K562 (cell line): Measurements from ENCODE around the gene WDR45. TPM values are rescaled to one million over a fixed set of nuclear protein-coding genes. Genes with fewer than 3 reads are reported as not detected.

ENCODE experiments used
- ATAC-seq: fragments of 200-7000 bp; cut with Tn5 transposase; 3 replicates; pipeline ENCODE4 v1.9.1; 2020; ENCODE audit warnings: moderate library complexity
- Bru-seq: library from RNA; stranded (reverse); fragments of 400-500 nt; gene quantifications from one replicate; lab custom pipeline; 2021; lab: Mats Ljungman, UMichigan
- BruChase-seq, 2 experiments: library from RNA; stranded (reverse); fragments of 400-500 nt; gene quantifications; one replicate each; lab custom pipeline; 2021; lab: Mats Ljungman, UMichigan
- BruUV-seq: library from RNA; stranded (reverse); fragments of 400-500 nt; replicated peaks from 2 replicates; lab custom pipeline; 2021; lab: Mats Ljungman, UMichigan
- CTCF ChIA-PET: fragments of 300-600 bp; formaldehyde crosslinking; extraction: SDS; loops from one replicate; lab custom pipeline; 2021; ENCODE audit warnings: low intra/inter-chr PET ratio; lab: Yijun Ruan, JAX
- POLR2A ChIA-PET: fragments of 300-600, 350-650 bp; sonication (Branson Sonifier 250); formaldehyde crosslinking; extraction: SDS; loops from one replicate; lab custom pipeline; 2021; ENCODE audit warnings: antibody characterized with exemption, inconsistent platforms; lab: Yijun Ruan, JAX
- DNase-seq, 4 experiments: peaks; one replicate each; pipeline versions ENCODE4 v3.0.0 to v3.0.0-alpha.2; 2011 to 2018; ENCODE audit warnings: low spot score in 3 of 4, mixed read lengths in 3 of 4; ENCODE audit errors: extremely low read depth in 1 of 4
- FAIRE-seq: peaks from 2 replicates; lab custom pipeline; 2011; peaks lifted over from hg19 to GRCh38; lab: Jason Lieb, UNC
- H2AFZ ChIP-seq: 2 replicates; pipeline ENCODE4 v1.6.0; 2011; ENCODE audit warnings: low read depth, low read length, control low read depth, inconsistent platforms
- H3K27ac ChIP-seq: fragments of 200-600 bp; 3 replicates; pipeline ENCODE4 v1.8.0; 2011; ENCODE audit warnings: low read depth, mild to moderate bottlenecking, control low read depth, inconsistent platforms, low read length, moderate library complexity, mixed read lengths; ENCODE audit errors: extremely low read depth
- H3K27me3 ChIP-seq, 2 experiments: fragments of 300-600 bp in 1 of 2; 2 replicates in 1 of 2; 3 replicates in 1 of 2; pipeline versions ENCODE4 v1.6.0 to v1.8.0; 2011; ENCODE audit warnings: inconsistent platforms in 2 of 2, low read length in 2 of 2, mild to moderate bottlenecking in 1 of 2, mixed read lengths in 1 of 2, moderate library complexity in 1 of 2; ENCODE audit not compliant: control insufficient read depth in 2 of 2, insufficient read depth in 2 of 2
- H3K36me3 ChIP-seq: fragments of 300-600 bp; 3 replicates; pipeline ENCODE4 v1.8.0; 2011; ENCODE audit warnings: mild to moderate bottlenecking, low read length, inconsistent platforms; ENCODE audit not compliant: control insufficient read depth, insufficient read depth
- H3K4me1 ChIP-seq, 2 experiments: fragments of 200-600 bp in 1 of 2; replicated peaks in 1 of 2; 2 replicates in 1 of 2; 3 replicates in 1 of 2; pipeline versions ENCODE4 v1.5.1 to v1.8.0; 2011; ENCODE audit warnings: inconsistent platforms in 2 of 2, low read length in 2 of 2, mild to moderate bottlenecking in 1 of 2, mixed read lengths in 1 of 2, moderate library complexity in 1 of 2; ENCODE audit not compliant: control insufficient read depth in 2 of 2, insufficient read depth in 2 of 2
- H3K4me2 ChIP-seq: 2 replicates; pipeline ENCODE4 v1.6.1; 2011; ENCODE audit warnings: low read length, control low read depth, inconsistent platforms, mixed read lengths; ENCODE audit not compliant: insufficient read depth
- H3K4me3 ChIP-seq: fragments of 200-600 bp; sonication (generic), shearing (Covaris generic); 2 replicates; pipeline ENCODE4 v1.5.1; 2016; ENCODE audit warnings: control low read depth, inconsistent platforms
- H3K79me2 ChIP-seq: fragments of 200-600 bp; 3 replicates; pipeline ENCODE4 v1.8.0; 2011; ENCODE audit warnings: low read length, inconsistent platforms; ENCODE audit not compliant: control insufficient read depth, insufficient read depth
- H3K9ac ChIP-seq, 2 experiments: 2 replicates each; pipeline versions ENCODE4 v1.6.0 to v1.6.1; 2011; ENCODE audit warnings: low read depth in 2 of 2, low read length in 2 of 2, control low read depth in 1 of 2, inconsistent platforms in 1 of 2, mild to moderate bottlenecking in 1 of 2, mixed read lengths in 1 of 2; ENCODE audit not compliant: insufficient read depth in 1 of 2
- H3K9me1 ChIP-seq: one replicate; pipeline ENCODE4 v1.6.0; 2011; ENCODE audit warnings: inconsistent platforms, mild to moderate bottlenecking, low read length, moderate library complexity; ENCODE audit not compliant: control insufficient read depth, insufficient read depth
- H3K9me3 ChIP-seq: replicated peaks from 2 replicates; pipeline ENCODE4 v1.5.1; 2011; ENCODE audit warnings: low read depth, low read length, inconsistent platforms; ENCODE audit not compliant: control insufficient read depth, insufficient read depth
- H4K20me1 ChIP-seq: replicated peaks from 2 replicates; pipeline ENCODE4 v1.6.1; 2011; ENCODE audit warnings: low read length, inconsistent platforms, mixed read lengths; ENCODE audit not compliant: control insufficient read depth, insufficient read depth
- ARHGAP35 ChIP-seq: fragments of 450-650 bp; IDR thresholded peaks from 2 replicates; pipeline ENCODE4 v1.6.1; 2018; ENCODE audit not compliant: partially characterized antibody
- DDX20 ChIP-seq: fragments of 450-650 bp; IDR thresholded peaks from 2 replicates; pipeline ENCODE4 v1.6.1; 2016; ENCODE audit warnings: missing genetic modification characterization, low read depth, mild to moderate bottlenecking, missing compliant biosample characterization, moderate library complexity
- ETV5 ChIP-seq: sonication (generic); formaldehyde crosslinking; IDR thresholded peaks from 2 replicates; pipeline ENCODE4 v1.4.0; 2020; ENCODE audit warnings: low read depth, mild to moderate bottlenecking, missing genetic modification reagents
- KDM4B ChIP-seq, 2 experiments: fragments of 450-650 bp in 1 of 2; sonication (generic) in 1 of 2; IDR thresholded peaks; 2 replicates each; pipeline ENCODE4 v1.6.1; 2016 to 2017; ENCODE audit warnings: borderline replicate concordance in 2 of 2, antibody characterized with exemption in 1 of 2, low read depth in 1 of 2, mild to moderate bottlenecking in 1 of 2
- NCOA6 ChIP-seq: fragments of 450-650 bp; IDR thresholded peaks from 2 replicates; pipeline ENCODE4 v1.6.1; 2017; ENCODE audit warnings: mild to moderate bottlenecking
- RREB1 ChIP-seq: fragments of 250-450 bp; sonication (Bioruptor Pico); IDR thresholded peaks from 2 replicates; pipeline ENCODE4 v1.4.0; 2020
- SUPT5H ChIP-seq: fragments of 450-650 bp; IDR thresholded peaks from 2 replicates; pipeline ENCODE4 v1.6.1; 2016
- ZBED1 ChIP-seq: IDR thresholded peaks from 2 replicates; pipeline ENCODE4 v1.6.1; 2014
- WGBS: fragments of 100-300 bp; shearing (Covaris generic); methylation state at CpG from one replicate; pipeline ENCODE4 v1.1.6; 2016; ENCODE audit warnings: low coverage, mixed read lengths; ENCODE audit not compliant: insufficient coverage; ENCODE audit errors: missing lambda C conversion rate; 5-methylcytosine and 5-hydroxymethylcytosine counted together
- in situ Hi-C: fragments of 300-500 bp; cut with MboI; formaldehyde crosslinking; loops from 4 replicates; pipeline ENCODE4 v1.15.0; 2018; ENCODE audit warnings: inconsistent platforms, mixed read lengths
- intact Hi-C: fragments of 100-400 bp; cut with micrococcal nuclease; formaldehyde crosslinking; loops from 2 replicates; pipeline ENCODE4 v1.14.2; 2022
- long read RNA-seq, 3 experiments: library from polyadenylated mRNA in 2 of 3; library from RNA in 1 of 3; unstranded in 2 of 3; stranded (forward) in 1 of 3; transcript quantifications; one replicate each; pipeline ENCODE4 v2.0.0, GENCODE V29; 2019 to 2022
- polyA minus RNA-seq, 3 experiments: library from RNA; depleted of rRNA, polyadenylated mRNA; stranded (reverse); fragments of >200 nt; gene quantifications; 2 replicates each; pipeline ENCODE4 v1.2.3, GENCODE V29; 2011
- polyA plus RNA-seq, 8 experiments: library from polyadenylated mRNA; depleted of rRNA in 4 of 8; stranded (reverse) in 5 of 8; unstranded in 3 of 8; fragments of >200 nt; fragmentation: Nextera tagmentation in 2 of 8; fragmentation: Illumina TruSeq in 1 of 8; extraction: Ambion mirVana in 2 of 8; extraction: Trizol in 1 of 8; gene quantifications; 2 replicates each; pipeline versions ENCODE4 v1.2.1 to v1.2.3, GENCODE V29; 2011 to 2014; ENCODE audit warnings: inconsistent platforms in 1 of 8, missing spikeins in 1 of 8
- total RNA-seq, 7 experiments: library from RNA; depleted of rRNA in 6 of 7; stranded (reverse); fragments of >200 nt in 6 of 7; fragmentation: Illumina TruSeq in 2 of 7; extraction: Trizol in 2 of 7; gene quantifications; 2 replicates each; pipeline versions ENCODE4 v1.2.1 to v1.2.3, GENCODE V29; 2011 to 2021; ENCODE audit warnings: low replicate concordance in 1 of 7

The WDR45 gene
- total RNA-seq (2011; cell fraction: chromatin; rRNA removed; ENCODE audit: low replicate concordance) = 248 and 538 TPM in 2 replicates
- 297 and 325 TPM in 2 replicates for total RNA-seq (2011; cell fraction: nucleolus; rRNA removed)
- 309 and 310 TPM in 2 replicates for total RNA-seq (2011; cell fraction: nucleoplasm; rRNA removed)
- total RNA-seq (2014; rRNA removed) (52.5 and 59.7 TPM in 2 replicates), total RNA-seq (2014; rRNA removed; fragmentation: Illumina TruSeq; extraction: Trizol) (28.6 and 40.4 TPM in 2 replicates), total RNA-seq (2015; rRNA removed; fragmentation: Illumina TruSeq; extraction: Trizol) (27.5 and 29.0 TPM in 2 replicates), total RNA-seq (2021) (78.7 and 79.9 TPM in 2 replicates), polyA plus RNA-seq (2011; rRNA removed) (122 and 125 TPM in 2 replicates), polyA plus RNA-seq (2014; fragmentation: Illumina TruSeq; extraction: Trizol) (81.8 and 90.8 TPM in 2 replicates), polyA plus RNA-seq (2014; fragmentation: Nextera tagmentation; extraction: Ambion mirVana) (10 to 100 TPM; 19.4 to 31.0 TPM), polyA plus RNA-seq (2014; rRNA removed) (106 and 136 TPM in 2 replicates), polyA minus RNA-seq (2011; rRNA and poly(A)+ RNA removed) (50.8 and 83.2 TPM in 2 replicates), Bru-seq, nascent RNA (percentile 64 among the genes with signal in this experiment), BruChase-seq, experiment 1, labeled RNA remaining after a 2-hour chase (percentile 63 among the genes with signal in this experiment), BruChase-seq, experiment 2, labeled RNA remaining after a 6-hour chase (percentile 66 among the genes with signal in this experiment)
- 110 and 158 TPM in 2 replicates for polyA plus RNA-seq (2011; cell fraction: cytosol; rRNA removed)
- 536 and 714 TPM in 2 replicates for polyA plus RNA-seq (2011; cell fraction: nucleus; rRNA removed)
- polyA plus RNA-seq (2012) = 72.7 and 146 TPM in 2 replicates
- polyA minus RNA-seq (2011; cell fraction: cytosol; rRNA and poly(A)+ RNA removed) = 30.2 and 31.0 TPM in 2 replicates
- polyA minus RNA-seq (2011; cell fraction: nucleus; rRNA and poly(A)+ RNA removed) = 90.1 and 104 TPM in 2 replicates
- long read RNA-seq, experiment 1, transcript WDR45-207 (11 exons, 1,639 nt) = minor isoform, 25 of 145 reads
- long read RNA-seq, experiment 1, transcript WDR45-224 (10 exons, 1,301 nt) = major isoform, 28 of 145 reads
- long read RNA-seq, experiment 1, partial matches to known transcripts = 64 of 145 reads
- long read RNA-seq, experiment 1, other reads (novel, unspliced or antisense) = 24 of 145 reads
- long read RNA-seq, experiment 2, transcript WDR45-207 (11 exons, 1,639 nt) = minor isoform, 11 of 52 reads
- long read RNA-seq, experiment 2, transcript WDR45-224 (10 exons, 1,301 nt) = major isoform, 15 of 52 reads
- long read RNA-seq, experiment 2, partial matches to known transcripts = 8 of 52 reads
- long read RNA-seq, experiment 2, other reads (novel, unspliced or antisense) = 15 of 52 reads
- long read RNA-seq, experiment 3, transcript WDR45-224 (10 exons, 1,301 nt) = minor isoform, 13 of 58 reads
- long read RNA-seq, experiment 3, transcript WDR45-207 (11 exons, 1,639 nt) = major isoform, 18 of 58 reads
- long read RNA-seq, experiment 3, partial matches to known transcripts = 3 of 58 reads
- long read RNA-seq, experiment 3, other reads (novel, unspliced or antisense) = 20 of 58 reads

GRCh38 chrX:49079489-49080428 lies at the start of gene WDR45:
Gene WDR45, minus strand, starts transcription at chrX:49079887. Its CDS starts 1,792 bp downstream, at chrX:49078095.
- H3K36me3 ChIP-seq = peaks cover 28% of the 10 kb centered on the region; the same call in 2 of the 3 replicates
- peak within 1 kb of the TSS; percentile 98 for H3K27ac ChIP-seq
- H3K4me2 ChIP-seq = peak within 1 kb of the TSS; percentile 96
- peak; percentile 92 for ATAC-seq
- H2AFZ ChIP-seq = peak within 1 kb of the TSS; percentile 74
- H3K4me1 ChIP-seq = peaks cover 5 to 23% of the 10 kb centered on the region in 2 experiments; a peak in 3 of 5 replicates
- FAIRE-seq = peak; percentile 88
- H3K27me3 ChIP-seq = no peaks in the 10 kb centered on the region
- peak within 1 kb of the TSS; percentile 79 for H3K4me3 ChIP-seq
- intact Hi-C loops = no loop called here
- peak within 1 kb of the TSS; percentile 92 to 94 for H3K9ac ChIP-seq
- WGBS = under 1% methylated on average over 25 of the region's 55 CpGs
- H3K79me2 ChIP-seq = peaks cover 13% of the 10 kb centered on the region
- no peaks in the 10 kb centered on the region for H3K9me1 ChIP-seq
- CTCF ChIA-PET = no interaction called here
- POLR2A ChIA-PET = interaction anchor here (0.6 to 2.2 kb wide), 9 partner anchors 10 to 156 kb away, joined by 3 to 20 read pairs (median 3); no protein-coding TSS in a partner anchor
- TSS peak; percentile 94 for BruUV-seq
- H3K9me3 ChIP-seq = no peaks in the 10 kb centered on the region
- H4K20me1 ChIP-seq = no peaks in the 10 kb centered on the region
- DNase-seq = peak; percentile 83 to 88 (median 86)
- in situ Hi-C loops = no loop called here
- TF ChIP-seq NCOA6 (no peak), DDX20 (tag) (no peak), ETV5 (peak; percentile 87), KDM4B (IDR thresholded peaks at IDR 0.05; ENCODE audit: borderline replicate concordance in 2 of 2, low read depth in 1 of 2) (no peak), RREB1 (CRISPR knock-in tag) (no peak), ARHGAP35 (no peak), ZBED1 (0 out of 2 replicates have a peak, but pooled peaks have one; percentile 54), SUPT5H (peak; percentile 81)
